HS-27A (cell line): ENCODE results near the gene TMED4.

Experiments
- DNase-seq: peaks from one replicate; pipeline ENCODE4 v3.0.0-alpha.2; 2012; ENCODE audit warnings: low read depth, missing footprints

The TMED4 gene

DNA sequence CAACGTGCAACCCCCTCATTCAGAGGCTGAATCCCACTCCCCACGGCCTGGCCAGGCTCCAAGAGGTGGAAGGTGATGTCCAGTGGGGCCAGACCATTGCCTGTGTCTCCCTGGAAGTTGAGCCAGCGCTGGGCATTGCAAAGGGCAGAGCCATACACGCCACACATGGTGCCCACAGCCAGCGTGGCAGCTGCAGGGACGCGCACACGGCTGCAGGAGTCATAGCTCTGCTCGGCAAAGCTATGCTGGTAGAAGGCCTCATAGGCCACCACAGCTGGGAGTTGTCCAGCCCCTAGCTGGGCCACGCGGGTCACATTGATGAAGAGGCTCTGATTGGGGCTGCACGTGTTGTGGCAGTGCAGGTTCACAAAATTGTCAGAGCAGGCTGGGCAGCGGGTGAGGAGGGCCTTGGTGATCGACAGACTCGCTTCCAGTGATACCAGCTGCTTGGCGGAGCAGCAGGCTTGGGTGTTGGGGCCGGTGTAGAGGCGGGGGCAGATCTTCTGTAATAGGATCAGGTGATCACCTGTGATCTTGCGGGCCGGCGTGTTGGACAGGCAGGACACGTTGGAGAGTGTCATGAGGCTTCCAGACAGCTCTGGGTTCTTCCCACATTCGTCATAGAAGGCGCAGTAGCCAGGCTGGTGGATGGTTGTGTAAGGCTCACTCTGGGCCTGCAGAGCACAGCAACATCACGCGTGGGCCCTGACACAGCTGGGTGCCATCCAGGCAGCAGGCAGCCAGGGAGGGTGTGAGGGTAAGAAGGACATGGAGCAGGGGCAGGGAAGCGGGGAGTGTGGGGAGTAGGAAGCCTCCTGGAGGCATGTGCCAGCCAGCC, 42.1 kb downstream of the TMED4 start:
- DNase-seq = no peak

- DNase-seq = no peak
Observed at GRCh38 chr7:44538798-44539668, 43.0 kb downstream of the TMED4 start.

- DNase-seq = no peak
Observed at GRCh38 chr7:44538093-44538797, 43.8 kb downstream of the TMED4 start.

- no peak for DNase-seq
Observed at GRCh38 chr7:44537442-44537841, 44.6 kb downstream of the TMED4 start.

DNA sequence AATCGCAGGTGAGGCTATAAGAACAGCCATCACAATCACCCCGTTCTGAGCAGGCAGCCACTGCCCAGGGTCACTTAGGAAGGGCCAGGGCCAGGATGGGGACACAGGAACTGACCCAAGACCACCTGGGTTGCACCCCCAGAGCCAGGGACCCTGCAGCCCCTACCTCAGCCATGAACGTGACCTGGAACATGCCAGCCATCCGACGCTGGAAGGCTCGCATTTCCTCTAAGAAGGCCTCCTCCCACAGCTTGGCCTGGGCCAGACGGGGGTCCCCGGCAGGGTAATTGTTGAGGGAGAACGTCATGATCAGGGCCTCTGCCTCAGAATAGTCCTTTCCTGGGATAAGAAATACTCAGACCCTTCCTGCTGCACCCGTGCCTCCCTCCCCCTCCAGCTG, 45.9 kb downstream of the TMED4 start:
- DNase-seq = no peak

GRCh38 chr7:44535348-44536064, 46.5 kb downstream of the TMED4 start:
- DNase-seq = no peak

DNA sequence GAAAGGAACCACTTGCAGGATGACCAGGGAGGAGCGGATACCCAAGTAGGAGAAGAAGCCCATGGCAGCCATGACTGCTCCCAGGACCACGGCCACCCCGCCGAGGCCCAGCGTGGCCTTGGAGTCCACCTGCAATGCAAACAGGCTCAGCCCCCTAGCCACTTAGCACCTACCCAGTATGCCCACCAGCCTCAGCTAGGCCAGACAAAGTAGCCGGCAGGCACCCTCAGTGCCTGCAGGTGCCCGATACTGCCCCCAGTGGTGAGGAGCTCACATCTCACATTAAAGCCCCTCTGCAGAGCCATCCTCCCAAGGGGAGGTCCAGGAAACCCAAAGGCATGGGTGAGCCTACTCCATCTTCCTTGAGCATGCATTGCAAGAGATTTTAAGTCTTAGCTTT, 47.5 kb downstream of the TMED4 start:
- no peak for DNase-seq

DNA sequence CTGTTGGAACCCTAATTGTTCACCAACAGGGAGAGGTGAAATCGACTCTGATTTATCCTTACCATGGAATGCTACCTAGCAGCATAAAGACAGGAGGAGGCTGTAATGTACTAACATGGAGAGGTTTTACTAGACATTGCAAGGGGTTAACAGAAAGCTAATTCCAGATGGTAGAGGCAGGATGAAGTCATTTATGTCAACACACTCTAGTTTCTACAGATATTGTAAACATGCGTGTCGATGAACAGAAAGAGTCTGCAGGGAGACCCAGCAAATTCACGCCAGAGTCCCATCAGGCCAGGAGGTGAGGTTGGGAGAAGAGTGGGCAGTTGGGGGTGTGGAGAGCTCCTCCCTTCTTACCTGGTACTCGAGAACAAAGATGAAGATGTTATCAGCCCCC, 47.9 kb downstream of the TMED4 start:
- no peak for DNase-seq

GRCh38 chr7:44533301-44534055, 48.6 kb downstream of the TMED4 start:
- DNase-seq = no peak

GRCh38 chr7:44531421-44532380, 50.3 kb downstream of the TMED4 start:
- no peak for DNase-seq

DNA sequence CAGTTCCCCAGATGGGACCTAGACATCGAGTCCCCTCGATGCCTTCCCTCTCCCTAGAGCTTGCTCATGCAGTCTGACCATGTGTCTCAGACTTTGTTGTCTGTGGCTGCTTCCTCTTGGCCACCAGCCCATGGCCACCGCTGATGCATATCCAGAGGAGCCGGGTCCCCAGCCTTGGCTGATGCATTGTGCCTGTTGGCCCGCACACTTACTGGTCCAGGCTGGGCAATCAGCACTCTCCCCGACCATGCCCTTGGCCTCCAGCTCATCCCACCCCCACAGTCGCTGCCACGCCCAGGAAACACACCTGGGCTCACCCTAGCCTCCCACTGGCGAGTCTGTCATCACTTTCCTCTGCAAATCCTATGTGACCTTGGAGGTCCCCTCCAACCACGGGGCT, 51.0 kb downstream of the TMED4 start:
- DNase-seq = no peak
